ENCODE measurements around the gene PILRB. TPM values are rescaled to one million over a fixed set of nuclear protein-coding genes. Genes with fewer than 3 reads are reported as not detected.

Gene PILRB
- total RNA-seq, 2 donors from 2014 or later, result 63.3 to 65.6 TPM

DNA sequence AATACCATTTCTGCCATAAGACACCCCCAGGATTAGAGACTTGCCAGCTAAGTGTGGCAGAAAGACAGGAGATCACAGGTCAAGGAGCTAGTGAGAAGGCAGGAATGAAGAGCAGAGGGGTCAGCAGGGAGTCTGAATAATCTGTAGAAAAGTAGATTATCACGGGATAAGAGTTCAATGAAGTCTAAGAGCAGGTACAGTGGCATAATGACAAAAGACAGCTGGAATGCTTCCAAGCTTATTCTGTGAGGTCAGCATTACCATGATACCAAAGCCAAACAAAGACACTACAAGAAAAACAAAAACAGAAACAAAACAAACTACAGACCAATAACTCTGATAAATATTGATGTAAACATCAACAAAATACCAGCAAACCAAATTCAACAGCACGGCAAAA, 36.2 kb downstream of the PILRB start:
- DNase-seq, result no peak
- no peak for ATAC-seq
- Histone ChIP-seq H3K27me3 (no peaks in the 10 kb centered on the region), H3K4me1 (peaks cover 8% of the 10 kb centered on the region), H3K4me3 (no peak overlapping the region), H3K36me3 (replicated peaks in 1 of 2; ENCODE audit: insufficient read depth in 1 of 2, low read depth in 2 of 2) (no peaks in the 10 kb centered on the region), H3K9me3 (no peaks in the 10 kb centered on the region), H3K27ac (no peak overlapping the region)
- WGBS, 2 donors, result 66% methylated on average over 2 of the region's 2 CpGs
- intact Hi-C loops (cut with DNase I), result no loop called here
- TF ChIP-seq POLR2A (IDR thresholded peaks at IDR 0.05), result no peak
- TF ChIP-seq, protein P1, sequence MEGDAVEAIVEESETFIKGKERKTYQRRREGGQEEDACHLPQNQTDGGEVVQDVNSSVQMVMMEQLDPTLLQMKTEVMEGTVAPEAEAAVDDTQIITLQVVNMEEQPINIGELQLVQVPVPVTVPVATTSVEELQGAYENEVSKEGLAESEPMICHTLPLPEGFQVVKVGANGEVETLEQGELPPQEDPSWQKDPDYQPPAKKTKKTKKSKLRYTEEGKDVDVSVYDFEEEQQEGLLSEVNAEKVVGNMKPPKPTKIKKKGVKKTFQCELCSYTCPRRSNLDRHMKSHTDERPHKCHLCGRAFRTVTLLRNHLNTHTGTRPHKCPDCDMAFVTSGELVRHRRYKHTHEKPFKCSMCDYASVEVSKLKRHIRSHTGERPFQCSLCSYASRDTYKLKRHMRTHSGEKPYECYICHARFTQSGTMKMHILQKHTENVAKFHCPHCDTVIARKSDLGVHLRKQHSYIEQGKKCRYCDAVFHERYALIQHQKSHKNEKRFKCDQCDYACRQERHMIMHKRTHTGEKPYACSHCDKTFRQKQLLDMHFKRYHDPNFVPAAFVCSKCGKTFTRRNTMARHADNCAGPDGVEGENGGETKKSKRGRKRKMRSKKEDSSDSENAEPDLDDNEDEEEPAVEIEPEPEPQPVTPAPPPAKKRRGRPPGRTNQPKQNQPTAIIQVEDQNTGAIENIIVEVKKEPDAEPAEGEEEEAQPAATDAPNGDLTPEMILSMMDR (IDR thresholded peaks at IDR 0.05), result no peak

GRCh38 chr7:100396421-100396982, 38.6 kb downstream of the PILRB start:
- no peaks in the 10 kb centered on the region for H3K36me3 ChIP-seq (replicated peaks in 1 of 2; ENCODE audit: insufficient read depth in 1 of 2, low read depth in 2 of 2)
- no peaks in the 10 kb centered on the region for H3K27me3 ChIP-seq
- intact Hi-C loops (cut with DNase I), result no loop called here
- no peak for TF ChIP-seq POLR2A (IDR thresholded peaks at IDR 0.05)
- TF ChIP-seq, protein P1 (IDR thresholded peaks at IDR 0.05), result no peak
- WGBS, 2 donors, result 64 to 78% methylated on average over 9 of the region's 9 CpGs
- H3K4me1 ChIP-seq, result no peaks in the 10 kb centered on the region
- no peak overlapping the region for H3K4me3 ChIP-seq
- DNase-seq, result no peak
- no peaks in the 10 kb centered on the region for H3K9me3 ChIP-seq
- ATAC-seq, result no peak
- H3K27ac ChIP-seq, result peak overlapping the region in 1 of 4 donors; percentile 28

- H3K27ac ChIP-seq, result no peak overlapping the region
- H3K4me1 ChIP-seq, result no peaks in the 10 kb centered on the region
- no peak for ATAC-seq
- H3K9me3 ChIP-seq, result no peaks in the 10 kb centered on the region
- 63 to 67% methylated on average over 9 to 13 of the region's 13 CpGs for WGBS, 2 donors
- intact Hi-C loops (cut with DNase I), result no loop called here
- no peak overlapping the region for H3K4me3 ChIP-seq
- TF ChIP-seq, protein P1 (IDR thresholded peaks at IDR 0.05), result no peak
- no peak for TF ChIP-seq POLR2A (IDR thresholded peaks at IDR 0.05)
- no peaks in the 10 kb centered on the region for H3K36me3 ChIP-seq (replicated peaks in 1 of 2; ENCODE audit: insufficient read depth in 1 of 2, low read depth in 2 of 2)
- no peak for DNase-seq
- H3K27me3 ChIP-seq, result no peaks in the 10 kb centered on the region
These were observed 39.6 kb downstream of the PILRB start for GRCh38 chr7:100397315-100398081.

GRCh38 chr7:100398239-100398638, 40.3 kb downstream of the PILRB start:
- WGBS, 2 donors, result 60% methylated on average over 2 of the region's 2 CpGs

More at GRCh38 chr7:100398239-100398638, 40.3 kb downstream of the PILRB start:
- intact Hi-C loops (cut with DNase I), result no loop called here
- no peaks in the 10 kb centered on the region for H3K36me3 ChIP-seq (replicated peaks in 1 of 2; ENCODE audit: insufficient read depth in 1 of 2, low read depth in 2 of 2)
- no peak for DNase-seq
- H3K27ac ChIP-seq, result no peak overlapping the region
- no peaks in the 10 kb centered on the region for H3K27me3 ChIP-seq
- no peaks in the 10 kb centered on the region for H3K9me3 ChIP-seq
- no peak for TF ChIP-seq POLR2A (IDR thresholded peaks at IDR 0.05)
- TF ChIP-seq, protein P1 (IDR thresholded peaks at IDR 0.05), result no peak
- H3K4me3 ChIP-seq, result no peak overlapping the region
- ATAC-seq, result no peak
- H3K4me1 ChIP-seq, result no peaks in the 10 kb centered on the region

Measured in body of pancreas (tissue), 4 donors.